ENCODE measurements around the gene SPSB4.
"Not testable (repeated sequence)": the region's sequence is repeated elsewhere in the genome, so short reads cannot be mapped to it uniquely, and the experiment has no call there.

SPSB4 gene

DNA sequence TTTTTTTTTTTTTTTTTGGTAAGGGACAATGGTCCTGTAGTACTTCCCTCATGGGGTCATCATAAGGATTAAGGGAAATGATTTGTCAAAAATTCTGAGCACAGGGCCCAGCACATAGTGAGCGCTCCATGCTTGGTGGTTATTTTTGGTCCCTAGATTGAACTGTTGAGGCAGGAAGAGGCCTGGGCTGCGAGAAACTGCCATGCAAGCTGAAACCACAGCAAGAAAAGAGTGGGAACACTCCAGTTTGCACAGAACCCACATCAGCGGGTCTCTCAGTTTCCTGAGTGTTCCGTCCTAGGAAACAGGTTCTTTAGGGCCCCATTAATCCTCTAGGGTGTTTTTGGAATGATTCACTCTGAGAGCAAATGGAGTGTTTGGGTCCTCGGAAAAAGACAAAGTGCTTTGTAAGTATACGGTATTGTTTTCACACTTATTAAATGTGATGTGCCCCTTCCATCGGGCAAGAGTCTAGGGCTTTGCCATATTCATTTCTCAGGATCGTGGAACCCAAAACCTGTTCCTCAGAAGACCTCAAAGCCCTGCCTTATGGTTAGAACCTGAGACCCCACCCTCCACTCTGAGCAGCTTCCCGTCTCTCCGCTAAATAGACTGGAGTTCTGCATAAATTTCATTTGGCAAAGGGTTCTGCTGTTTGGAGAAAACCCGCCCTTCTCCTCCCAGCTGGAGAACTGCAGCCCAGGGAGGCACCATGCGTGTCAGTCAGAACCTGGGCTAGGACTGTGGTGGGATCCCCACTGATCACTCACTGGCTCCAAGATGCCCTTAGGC lies 60.4 kb downstream of the SPSB4 start:
- H3K36me3 ChIP-seq (replicated peaks; ENCODE audit: insufficient read depth, low read length), result no peaks in the 10 kb centered on the region
- no peak for DNase-seq
- no peak overlapping the region for H2AFZ ChIP-seq (ENCODE audit: low read length)
- no peak overlapping the region for H3K4me2 ChIP-seq (ENCODE audit: low read depth, low read length)
- no peak overlapping the region for H3K9ac ChIP-seq (ENCODE audit: low read length)
- no peaks in the 10 kb centered on the region for H3K79me2 ChIP-seq (ENCODE audit: low read length)
- no peak overlapping the region for H3K27ac ChIP-seq (ENCODE audit: low read length)
- no peaks in the 10 kb centered on the region for H3F3A ChIP-seq (ENCODE audit: insufficient read depth, low read length)
- H3K9me3 ChIP-seq (replicated peaks; ENCODE audit: insufficient read depth, low read length), result no peaks in the 10 kb centered on the region
- no peak overlapping the region for H3K4me3 ChIP-seq (ENCODE audit: low read length)
- no peaks in the 10 kb centered on the region for H3K9me2 ChIP-seq (replicated peaks; ENCODE audit: insufficient read depth, low read length)
- H4K20me1 ChIP-seq (ENCODE audit: insufficient read depth, low read length), result no peaks in the 10 kb centered on the region
- no peaks in the 10 kb centered on the region for H3K27me3 ChIP-seq (replicated peaks; ENCODE audit: insufficient read depth, low read length)
- no peaks in the 10 kb centered on the region for H3K4me1 ChIP-seq (ENCODE audit: low read length)
- TF ChIP-seq, protein P1, sequence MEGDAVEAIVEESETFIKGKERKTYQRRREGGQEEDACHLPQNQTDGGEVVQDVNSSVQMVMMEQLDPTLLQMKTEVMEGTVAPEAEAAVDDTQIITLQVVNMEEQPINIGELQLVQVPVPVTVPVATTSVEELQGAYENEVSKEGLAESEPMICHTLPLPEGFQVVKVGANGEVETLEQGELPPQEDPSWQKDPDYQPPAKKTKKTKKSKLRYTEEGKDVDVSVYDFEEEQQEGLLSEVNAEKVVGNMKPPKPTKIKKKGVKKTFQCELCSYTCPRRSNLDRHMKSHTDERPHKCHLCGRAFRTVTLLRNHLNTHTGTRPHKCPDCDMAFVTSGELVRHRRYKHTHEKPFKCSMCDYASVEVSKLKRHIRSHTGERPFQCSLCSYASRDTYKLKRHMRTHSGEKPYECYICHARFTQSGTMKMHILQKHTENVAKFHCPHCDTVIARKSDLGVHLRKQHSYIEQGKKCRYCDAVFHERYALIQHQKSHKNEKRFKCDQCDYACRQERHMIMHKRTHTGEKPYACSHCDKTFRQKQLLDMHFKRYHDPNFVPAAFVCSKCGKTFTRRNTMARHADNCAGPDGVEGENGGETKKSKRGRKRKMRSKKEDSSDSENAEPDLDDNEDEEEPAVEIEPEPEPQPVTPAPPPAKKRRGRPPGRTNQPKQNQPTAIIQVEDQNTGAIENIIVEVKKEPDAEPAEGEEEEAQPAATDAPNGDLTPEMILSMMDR (IDR thresholded peaks at IDR 0.05; ENCODE audit: low read length), result no peak
- no peak for TF ChIP-seq EZH2 (optimal IDR thresholded peaks at IDR 0.05; ENCODE audit: low read depth, low read length)
- TF ChIP-seq EZH2phosphoT487 (IDR thresholded peaks at IDR 0.05; ENCODE audit: low read length), result no peak

DNA sequence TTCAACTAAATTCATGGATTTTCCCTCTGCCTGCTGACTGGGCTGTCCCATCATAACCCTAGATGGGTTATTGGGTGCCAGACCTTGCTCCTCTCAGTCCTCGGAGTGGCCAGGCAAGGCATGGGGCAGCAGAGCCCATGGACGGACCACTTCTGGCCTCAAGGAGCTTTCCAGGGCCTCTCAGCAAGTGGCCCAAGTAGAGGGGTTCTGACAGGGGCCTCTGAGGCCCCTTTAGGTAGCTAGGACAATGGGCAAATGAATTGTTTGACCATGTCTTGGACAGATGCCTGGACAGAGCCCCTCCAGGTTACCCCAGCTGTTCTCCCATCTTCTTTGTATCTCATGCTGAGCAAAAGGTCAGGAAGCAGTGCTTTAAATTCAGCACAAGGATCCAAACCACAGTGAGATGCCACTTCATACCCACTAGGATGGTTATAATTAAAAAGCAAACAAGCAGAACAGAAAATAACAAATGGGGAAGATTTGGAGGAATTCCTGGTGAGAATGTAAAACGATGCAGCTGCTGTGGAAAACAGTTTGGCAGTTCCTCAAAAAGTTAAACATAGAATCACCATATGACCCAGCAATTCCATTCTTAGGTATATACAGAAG lies 61.6 kb downstream of the SPSB4 start:
- no peaks in the 10 kb centered on the region for H3F3A ChIP-seq (ENCODE audit: insufficient read depth, low read length)
- H3K79me2 ChIP-seq (ENCODE audit: low read length), result no peaks in the 10 kb centered on the region
- H3K4me1 ChIP-seq (ENCODE audit: low read length), result no peaks in the 10 kb centered on the region
- no peak overlapping the region for H3K4me2 ChIP-seq (ENCODE audit: low read depth, low read length)
- H3K4me3 ChIP-seq (ENCODE audit: low read length), result no peak overlapping the region
- H3K36me3 ChIP-seq (replicated peaks; ENCODE audit: insufficient read depth, low read length), result no peaks in the 10 kb centered on the region
- TF ChIP-seq, protein P1 (IDR thresholded peaks at IDR 0.05; ENCODE audit: low read length), result no peak
- TF ChIP-seq EZH2phosphoT487 (IDR thresholded peaks at IDR 0.05; ENCODE audit: low read length) (no peak), EZH2 (optimal IDR thresholded peaks at IDR 0.05; ENCODE audit: low read depth, low read length) (no peak)
- H3K9me2 ChIP-seq (replicated peaks; ENCODE audit: insufficient read depth, low read length), result no peaks in the 10 kb centered on the region
- H3K27me3 ChIP-seq (replicated peaks; ENCODE audit: insufficient read depth, low read length), result no peaks in the 10 kb centered on the region
- no peak overlapping the region for H3K27ac ChIP-seq (ENCODE audit: low read length)
- no peak overlapping the region for H2AFZ ChIP-seq (ENCODE audit: low read length)
- DNase-seq, result no peak
- no peaks in the 10 kb centered on the region for H4K20me1 ChIP-seq (ENCODE audit: insufficient read depth, low read length)
- H3K9ac ChIP-seq (ENCODE audit: low read length), result no peak overlapping the region
- no peaks in the 10 kb centered on the region for H3K9me3 ChIP-seq (replicated peaks; ENCODE audit: insufficient read depth, low read length)

DNA sequence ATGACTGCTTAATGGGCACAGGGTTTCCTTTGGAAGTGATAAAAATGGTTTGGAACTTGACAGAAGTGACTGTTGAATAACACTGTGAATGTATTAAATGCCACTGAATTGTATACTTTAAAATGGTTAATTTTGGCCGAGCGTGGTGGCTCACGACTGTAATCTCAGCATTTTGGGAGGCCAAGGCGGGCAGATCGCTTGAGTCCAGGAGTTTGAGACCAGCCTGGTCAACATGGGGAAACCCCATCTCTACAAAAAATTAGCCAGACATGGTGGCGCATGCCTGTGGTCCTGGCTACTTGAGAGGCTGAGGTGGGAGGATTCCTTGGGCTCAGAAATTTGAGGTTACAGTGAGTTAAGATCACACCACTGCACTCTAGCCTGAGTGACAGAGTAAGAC lies 62.5 kb downstream of the SPSB4 start:
- H3K27ac ChIP-seq (ENCODE audit: low read length); H3K4me1 ChIP-seq (ENCODE audit: low read length); H3K9ac ChIP-seq (ENCODE audit: low read length); H2AFZ ChIP-seq (ENCODE audit: low read length); H3K9me2 ChIP-seq (replicated peaks; ENCODE audit: insufficient read depth, low read length); DNase-seq; H4K20me1 ChIP-seq (ENCODE audit: insufficient read depth, low read length); H3F3A ChIP-seq (ENCODE audit: insufficient read depth, low read length); H3K36me3 ChIP-seq (replicated peaks; ENCODE audit: insufficient read depth, low read length); H3K9me3 ChIP-seq (replicated peaks; ENCODE audit: insufficient read depth, low read length); H3K27me3 ChIP-seq (replicated peaks; ENCODE audit: insufficient read depth, low read length); H3K4me2 ChIP-seq (ENCODE audit: low read depth, low read length); H3K4me3 ChIP-seq (ENCODE audit: low read length); H3K79me2 ChIP-seq (ENCODE audit: low read length): not testable (repeated sequence)

DNA sequence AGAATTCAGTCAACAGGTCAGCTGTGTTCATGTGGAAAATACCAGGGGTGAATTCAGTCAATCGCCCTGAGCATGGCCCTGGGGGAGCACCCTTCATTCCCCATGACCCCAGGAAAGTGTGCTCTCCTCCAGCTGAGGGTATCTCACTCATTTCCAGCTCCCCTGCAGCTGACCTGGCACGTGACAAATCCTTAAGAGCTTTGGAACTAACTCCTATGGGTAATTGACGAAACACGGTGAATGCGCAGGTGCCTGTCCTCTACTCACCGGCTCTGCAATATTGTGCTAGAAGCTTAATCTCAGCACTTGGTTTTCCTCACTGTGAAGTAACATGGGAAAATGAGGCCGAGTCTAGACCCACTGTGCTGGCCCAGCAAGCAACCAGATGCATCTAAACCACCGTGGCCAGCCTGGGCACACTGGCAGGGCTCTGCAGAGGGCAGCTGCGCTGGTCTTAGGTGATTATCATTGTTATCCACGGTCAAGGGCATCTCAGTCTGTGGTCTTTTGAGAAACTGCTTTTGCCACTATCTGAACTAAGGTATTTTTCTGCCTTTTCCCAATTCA lies 63.1 kb downstream of the SPSB4 start:
- Histone ChIP-seq H3K4me3 (ENCODE audit: low read length) (no peak overlapping the region), H3K27me3 (replicated peaks; ENCODE audit: insufficient read depth, low read length) (no peaks in the 10 kb centered on the region)

More for the DNA sequence above, 63.1 kb downstream of the SPSB4 start:
- Histone ChIP-seq H3K9me3 (replicated peaks; ENCODE audit: insufficient read depth, low read length) (no peaks in the 10 kb centered on the region), H3K9ac (ENCODE audit: low read length) (no peak overlapping the region), H3K4me2 (ENCODE audit: low read depth, low read length) (no peak overlapping the region), H3K36me3 (replicated peaks; ENCODE audit: insufficient read depth, low read length) (no peaks in the 10 kb centered on the region), H3K9me2 (replicated peaks; ENCODE audit: insufficient read depth, low read length) (no peaks in the 10 kb centered on the region), H3F3A (ENCODE audit: insufficient read depth, low read length) (no peaks in the 10 kb centered on the region), H2AFZ (ENCODE audit: low read length) (no peak overlapping the region), H3K4me1 (ENCODE audit: low read length) (no peaks in the 10 kb centered on the region), H3K79me2 (ENCODE audit: low read length) (no peaks in the 10 kb centered on the region), H4K20me1 (ENCODE audit: insufficient read depth, low read length) (no peaks in the 10 kb centered on the region), H3K27ac (ENCODE audit: low read length) (no peak overlapping the region)
- TF ChIP-seq, protein P1 (IDR thresholded peaks at IDR 0.05; ENCODE audit: low read length), result no peak
- TF ChIP-seq EZH2phosphoT487 (IDR thresholded peaks at IDR 0.05; ENCODE audit: low read length), result no peak
- TF ChIP-seq EZH2 (optimal IDR thresholded peaks at IDR 0.05; ENCODE audit: low read depth, low read length), result no peak
- no peak for DNase-seq

All from MM.1S (cell line).